Mesenteric fat pad (tissue), 1 donor: Measurements from ENCODE around the gene RABGAP1L. TPM values are rescaled to one million over a fixed set of nuclear protein-coding genes. Genes with fewer than 3 reads are reported as not detected.
"Not testable (repeated sequence)": the region's sequence is repeated elsewhere in the genome, so short reads cannot be mapped to it uniquely, and the experiment has no call there.

ENCODE experiments used
- DNase-seq: peaks from one replicate; pipeline ENCODE4 v3.0.0-alpha.2; 2020; ENCODE audit warnings: low spot score
- total RNA-seq: library from RNA; stranded (reverse); fragmentation: NEBNext Ultra II Directional; extraction: Animal tissue kit (Norgen Biotek cat#: 25700); gene quantifications from one replicate; pipeline ENCODE4 v1.2.1, GENCODE V29; 2021
- donor health status: DM: yes; HTN: yes; CAD: no.

Gene RABGAP1L
- total RNA-seq, 1 donor from 2014 or later, result 38.0 TPM

- DNase-seq, result not testable (repeated sequence)
Observed at GRCh38 chr1:174238845-174239501, 79.7 kb downstream of the RABGAP1L start.

GRCh38 chr1:174239541-174239940 lies 80.2 kb downstream of the RABGAP1L start:
- no peak for DNase-seq

- no peak for DNase-seq
Observed at GRCh38 chr1:174242856-174243255, 83.5 kb downstream of the RABGAP1L start.

GRCh38 chr1:174243451-174244000 lies 84.2 kb downstream of the RABGAP1L start:
- DNase-seq, result no peak

GRCh38 chr1:174244017-174244416 lies 84.7 kb downstream of the RABGAP1L start:
- no peak for DNase-seq

- no peak for DNase-seq
Observed at GRCh38 chr1:174247472-174247871, 88.2 kb downstream of the RABGAP1L start.

GRCh38 chr1:174248041-174248440 lies 88.7 kb downstream of the RABGAP1L start:
- no peak for DNase-seq

GRCh38 chr1:174256386-174256785 lies 97.1 kb downstream of the RABGAP1L start:
- not testable (repeated sequence) for DNase-seq

- DNase-seq, result no peak
Observed at GRCh38 chr1:174258148-174258550, 98.8 kb downstream of the RABGAP1L start.

- no peak for DNase-seq
Observed at GRCh38 chr1:174262349-174263241, 103.3 kb downstream of the RABGAP1L start.

GRCh38 chr1:174265282-174265681 lies 106.0 kb downstream of the RABGAP1L start:
- no peak for DNase-seq

- DNase-seq, result no peak
Observed at GRCh38 chr1:174266476-174266875, 107.2 kb downstream of the RABGAP1L start.

- DNase-seq, result no peak
Observed at GRCh38 chr1:174266991-174267612, 107.8 kb downstream of the RABGAP1L start.

GRCh38 chr1:174269989-174270651 lies 110.8 kb downstream of the RABGAP1L start:
- DNase-seq, result no peak

- no peak for DNase-seq
Observed at GRCh38 chr1:174273190-174273589, 113.9 kb downstream of the RABGAP1L start.

- no peak for DNase-seq
Observed at GRCh38 chr1:174273776-174274175, 114.5 kb downstream of the RABGAP1L start.

- DNase-seq, result no peak
Observed at GRCh38 chr1:174274452-174274851, 115.1 kb downstream of the RABGAP1L start.

- no peak for DNase-seq
Observed at GRCh38 chr1:174274884-174275283, 115.6 kb downstream of the RABGAP1L start.

- no peak for DNase-seq
Observed at GRCh38 chr1:174276087-174276486, 116.8 kb downstream of the RABGAP1L start.

GRCh38 chr1:174284052-174284451 lies 124.7 kb downstream of the RABGAP1L start:
- no peak for DNase-seq

- no peak for DNase-seq
Observed at GRCh38 chr1:174286042-174286441, 126.7 kb downstream of the RABGAP1L start.
